AG09319 (cell line): ENCODE data around the gene TSHZ3.

ENCODE experiments used
- DNase-seq: peaks from one replicate; pipeline ENCODE4 v3.0.0-alpha.2; 2010; ENCODE audit warnings: low read depth; ENCODE audit errors: extremely low read depth
- CTCF ChIP-seq: IDR thresholded peaks from 2 replicates; pipeline ENCODE4 v1.5.1; 2011; ENCODE audit warnings: low read depth, mild to moderate bottlenecking, inconsistent platforms, low read length, moderate library complexity

The TSHZ3 gene

DNA sequence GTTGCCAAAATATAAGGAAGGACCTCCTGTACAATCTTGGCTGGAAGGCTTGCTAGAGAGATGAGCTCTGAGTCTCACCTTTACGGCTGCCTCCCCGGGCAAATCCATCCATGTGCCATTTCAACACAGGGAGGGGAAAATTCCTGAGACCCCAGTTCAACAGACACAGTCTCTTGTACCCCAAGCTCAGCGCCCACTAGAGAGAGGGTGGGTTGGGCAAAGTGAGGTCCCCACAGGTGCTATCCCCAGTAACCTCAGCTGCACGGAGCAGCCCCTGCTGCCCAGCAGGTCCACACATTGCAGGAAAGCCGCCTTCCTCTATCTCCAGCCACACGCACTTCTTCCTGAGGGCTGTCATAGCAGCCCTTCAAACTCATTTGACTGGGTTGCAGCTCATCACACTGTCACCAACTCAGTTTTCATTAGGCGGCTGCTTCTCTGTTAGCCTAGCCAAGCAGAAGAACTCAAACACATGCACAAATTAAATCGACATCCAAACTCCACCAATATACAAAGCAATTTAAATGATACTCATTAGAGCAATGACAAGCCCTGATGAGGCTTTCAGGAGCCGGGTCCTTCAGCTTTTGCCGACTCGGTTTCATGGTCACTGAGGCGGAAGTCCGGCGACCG, 80.4 kb downstream of the TSHZ3 start:
- TF ChIP-seq CTCF: no peak
- DNase-seq: no peak

DNA sequence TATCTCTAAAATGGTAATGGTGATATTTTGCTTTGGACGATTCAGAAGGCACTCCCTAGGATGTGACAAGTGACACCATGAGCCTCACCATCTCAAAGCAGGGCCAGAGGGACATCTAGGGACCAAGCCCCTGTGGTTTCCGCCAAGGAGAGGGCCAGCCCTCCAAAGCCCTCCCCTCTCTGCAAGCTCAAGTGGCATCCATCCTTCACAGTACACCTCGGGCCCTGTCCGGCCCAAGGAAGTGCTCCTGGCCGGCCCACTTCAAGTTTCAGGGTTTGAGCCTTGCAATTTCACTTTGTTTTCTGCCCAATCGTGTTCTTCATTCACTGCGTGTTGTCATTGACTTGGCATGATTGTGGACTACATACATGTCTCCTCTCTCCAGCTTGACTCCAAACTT, 82.5 kb downstream of the TSHZ3 start:
- no peak for DNase-seq
- no peak for TF ChIP-seq CTCF

DNA sequence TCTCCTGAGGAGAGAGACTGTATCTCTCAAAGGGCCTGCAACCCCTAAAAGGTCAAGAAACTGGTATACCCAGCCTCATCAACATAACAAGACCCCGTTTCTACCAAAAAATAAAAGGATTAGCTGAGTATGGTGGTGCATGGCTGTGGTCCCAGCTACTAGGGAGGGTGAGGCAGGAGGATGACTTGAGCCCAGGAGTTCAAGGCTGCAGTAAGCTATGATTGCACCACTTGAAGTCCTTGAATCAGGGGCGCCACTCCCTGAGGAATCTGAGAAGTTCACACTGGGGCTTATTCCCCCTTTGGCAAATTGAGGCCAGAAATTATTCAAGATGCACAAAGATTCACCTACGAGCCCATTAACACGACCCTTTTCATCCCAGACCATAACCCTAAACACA, 83.0 kb downstream of the TSHZ3 start:
- no peak for TF ChIP-seq CTCF
- DNase-seq: no peak

GRCh38 chr19:31264041-31264778, 85.0 kb downstream of the TSHZ3 start:
- no peak for TF ChIP-seq CTCF

DNA sequence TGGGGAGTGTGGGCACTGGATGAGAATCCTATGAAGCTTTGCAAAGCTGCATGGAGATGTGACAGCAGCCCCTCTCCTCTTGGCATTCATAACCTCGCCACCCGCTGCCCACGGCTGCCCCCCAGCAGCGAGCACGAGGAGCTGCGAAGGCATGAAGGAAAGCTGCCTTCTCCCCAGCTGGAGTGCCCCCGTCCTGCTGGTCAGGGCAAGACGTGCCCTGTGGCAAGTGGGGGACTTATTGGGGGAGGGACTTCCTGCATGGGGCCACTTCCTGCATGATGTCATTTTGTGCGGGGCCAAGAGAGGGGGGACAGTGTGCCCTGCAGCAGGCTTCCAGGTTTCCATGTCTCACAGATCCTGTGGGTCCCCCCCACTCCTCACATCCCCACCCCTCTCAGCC, 85.9 kb downstream of the TSHZ3 start:
- no peak for DNase-seq
- no peak for TF ChIP-seq CTCF

More at GRCh38 chr19:31264041-31264778, 85.0 kb downstream of the TSHZ3 start:
- no peak for DNase-seq

- DNase-seq: no peak
- no peak for TF ChIP-seq CTCF
These were observed 86.5 kb downstream of the TSHZ3 start for GRCh38 chr19:31262725-31263191.

DNA sequence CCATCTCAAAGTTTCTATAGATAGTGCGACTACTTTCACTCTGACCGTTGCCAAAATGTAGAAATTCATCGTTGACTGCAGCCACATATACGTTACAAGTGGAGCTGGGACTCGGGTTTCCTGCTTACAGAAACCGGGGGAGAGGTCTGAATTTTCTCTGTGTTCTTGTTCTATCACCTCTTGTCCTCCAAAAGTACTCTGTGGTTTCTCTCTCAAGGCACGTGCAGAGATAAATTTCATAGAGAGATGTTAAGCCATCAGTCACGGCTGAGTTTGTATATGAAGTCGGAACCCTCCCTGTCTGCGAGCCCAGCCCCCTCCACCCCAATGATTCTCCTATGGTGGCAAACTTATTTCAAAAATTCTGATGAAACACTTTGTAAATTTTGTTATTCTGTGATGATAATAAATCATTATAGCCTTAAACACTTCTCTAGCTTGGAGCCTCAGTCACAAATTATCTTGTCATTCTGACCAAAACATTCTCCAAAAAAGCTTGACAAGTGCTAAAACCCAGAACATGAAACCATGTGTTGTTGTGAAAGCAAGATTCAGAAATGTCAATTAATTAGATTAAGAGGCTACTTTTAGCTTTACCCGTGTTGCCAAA, 87.5 kb downstream of the TSHZ3 start:
- DNase-seq: no peak
- no peak for TF ChIP-seq CTCF
